ENCODE data around the gene PABPC3.

PABPC3 gene

DNA sequence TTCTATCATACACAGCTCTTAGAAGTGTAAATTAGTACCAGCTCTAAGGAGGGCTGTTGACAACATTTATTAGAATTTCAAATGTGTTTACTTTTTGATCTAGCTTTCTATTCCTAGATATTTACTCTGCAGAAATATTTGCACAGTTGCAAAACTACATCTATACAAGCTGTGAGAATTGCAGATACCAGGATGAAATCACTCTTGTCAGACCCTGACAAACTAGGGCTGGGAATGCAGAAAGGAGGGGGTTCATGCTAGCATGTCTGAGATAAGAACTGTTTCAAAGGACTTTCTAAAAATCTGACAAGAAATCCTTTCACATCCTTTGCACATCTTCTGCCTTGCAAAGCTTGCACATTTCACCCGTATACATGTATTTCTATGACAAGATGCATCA, 11.8 kb upstream of the PABPC3 start:
- no peaks in the 10 kb centered on the region for H3K4me1 ChIP-seq (ENCODE audit: insufficient read depth, low read length)
- H2AFZ ChIP-seq (ENCODE audit: low read depth, low read length), result no peak overlapping the region
- H3K79me2 ChIP-seq (ENCODE audit: insufficient read depth, low read length), result no peaks in the 10 kb centered on the region
- H3K27ac ChIP-seq (ENCODE audit: low read length), result no peak overlapping the region
- no peak overlapping the region for H3K9ac ChIP-seq (ENCODE audit: low read depth, low read length)
- no peak overlapping the region for H3K4me2 ChIP-seq (ENCODE audit: insufficient read depth, low read length)
- no peaks in the 10 kb centered on the region for H3K9me3 ChIP-seq (ENCODE audit: insufficient read depth, low read length, severe bottlenecking)
- no peaks in the 10 kb centered on the region for H4K20me1 ChIP-seq (ENCODE audit: insufficient read depth, low read length)
- TF ChIP-seq, protein P1, sequence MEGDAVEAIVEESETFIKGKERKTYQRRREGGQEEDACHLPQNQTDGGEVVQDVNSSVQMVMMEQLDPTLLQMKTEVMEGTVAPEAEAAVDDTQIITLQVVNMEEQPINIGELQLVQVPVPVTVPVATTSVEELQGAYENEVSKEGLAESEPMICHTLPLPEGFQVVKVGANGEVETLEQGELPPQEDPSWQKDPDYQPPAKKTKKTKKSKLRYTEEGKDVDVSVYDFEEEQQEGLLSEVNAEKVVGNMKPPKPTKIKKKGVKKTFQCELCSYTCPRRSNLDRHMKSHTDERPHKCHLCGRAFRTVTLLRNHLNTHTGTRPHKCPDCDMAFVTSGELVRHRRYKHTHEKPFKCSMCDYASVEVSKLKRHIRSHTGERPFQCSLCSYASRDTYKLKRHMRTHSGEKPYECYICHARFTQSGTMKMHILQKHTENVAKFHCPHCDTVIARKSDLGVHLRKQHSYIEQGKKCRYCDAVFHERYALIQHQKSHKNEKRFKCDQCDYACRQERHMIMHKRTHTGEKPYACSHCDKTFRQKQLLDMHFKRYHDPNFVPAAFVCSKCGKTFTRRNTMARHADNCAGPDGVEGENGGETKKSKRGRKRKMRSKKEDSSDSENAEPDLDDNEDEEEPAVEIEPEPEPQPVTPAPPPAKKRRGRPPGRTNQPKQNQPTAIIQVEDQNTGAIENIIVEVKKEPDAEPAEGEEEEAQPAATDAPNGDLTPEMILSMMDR (IDR thresholded peaks at IDR 0.05; ENCODE audit: borderline replicate concordance, extremely low read depth, low read length, poor library complexity, severe bottlenecking), result no peak
- no peak for TF ChIP-seq EZH2 (IDR thresholded peaks at IDR 0.05; ENCODE audit: borderline replicate concordance, low read depth, low read length, severe bottlenecking)
- H3K4me3 ChIP-seq (ENCODE audit: low read depth in 1 of 2, low read length in 2 of 2), result no peak overlapping the region
- DNase-seq (no peak), ATAC-seq (ENCODE audit: insufficient read depth, low read depth) (no peak)
- H3K36me3 ChIP-seq (ENCODE audit: insufficient read depth, low read length), result no peaks in the 10 kb centered on the region
- H3K27me3 ChIP-seq (ENCODE audit: insufficient read depth, low read length, poor library complexity), result peaks cover 8% of the 10 kb centered on the region

DNA sequence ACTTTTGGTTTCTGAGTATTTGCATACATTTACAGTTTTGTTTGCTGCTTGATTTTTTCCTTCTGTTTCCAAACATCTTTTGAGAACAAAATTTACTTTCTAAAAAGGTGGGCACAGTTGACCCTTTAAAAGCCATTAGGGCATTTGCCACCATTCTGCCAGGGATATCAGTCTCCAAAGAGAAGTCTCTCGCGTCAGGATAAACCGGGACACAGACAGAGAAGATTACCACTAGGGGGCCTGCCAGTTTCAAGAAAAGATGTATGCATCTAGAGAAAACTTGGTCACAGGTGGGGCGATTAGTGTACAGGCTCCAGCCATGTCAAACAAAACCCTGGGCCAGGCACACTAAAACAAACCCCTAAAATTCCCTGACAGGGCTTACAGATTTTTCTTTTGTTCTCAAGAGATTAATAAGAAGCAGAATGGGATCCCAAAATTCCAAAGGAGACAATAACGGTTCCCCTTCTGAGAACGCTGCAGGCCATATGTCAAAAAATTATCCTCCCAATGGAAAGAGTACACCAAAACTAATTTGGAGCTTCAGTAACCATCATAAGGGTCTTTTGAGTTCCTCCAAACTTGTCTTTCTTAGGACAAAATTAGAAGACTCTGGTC, 10.7 kb upstream of the PABPC3 start:
- peak; percentile 8 for DNase-seq
- no peak; the same call in 2 of the 3 replicates for ATAC-seq (ENCODE audit: insufficient read depth, low read depth)

DNA sequence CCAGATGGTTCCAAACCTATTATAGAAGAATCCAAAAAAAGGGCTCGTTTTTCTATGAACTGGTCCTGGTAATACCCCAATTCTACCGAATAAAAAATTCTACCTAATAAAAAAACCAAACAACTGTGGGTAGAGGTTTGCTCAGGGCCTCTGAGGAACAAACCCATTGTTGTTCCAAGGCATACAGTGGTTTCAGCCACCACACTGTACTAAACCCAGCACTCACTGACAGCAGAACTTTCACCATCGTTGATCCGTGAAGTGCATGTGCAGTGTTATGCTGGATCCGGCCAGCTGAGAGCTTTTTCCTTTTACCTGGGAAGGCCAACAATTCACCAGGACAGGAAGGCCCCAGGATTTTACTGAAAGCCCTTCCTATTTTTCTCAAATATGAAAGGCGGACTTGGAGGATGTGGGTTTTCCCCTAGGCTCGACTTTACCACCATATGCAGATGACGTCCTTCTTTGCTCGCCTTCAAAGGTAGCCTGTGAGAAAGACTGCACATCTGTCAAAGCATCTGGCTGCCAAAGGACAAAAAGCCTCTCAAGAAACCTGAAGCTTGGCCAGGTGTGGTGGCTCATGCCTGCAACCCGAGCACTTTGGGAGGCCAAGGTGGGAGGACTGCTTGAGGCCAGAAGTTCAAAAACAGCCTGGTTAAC, 7.2 kb upstream of the PABPC3 start:
- TF ChIP-seq, protein P1 (IDR thresholded peaks at IDR 0.05; ENCODE audit: borderline replicate concordance, extremely low read depth, low read length, poor library complexity, severe bottlenecking), result no peak
- TF ChIP-seq EZH2 (IDR thresholded peaks at IDR 0.05; ENCODE audit: borderline replicate concordance, low read depth, low read length, severe bottlenecking), result no peak
- H3K27ac ChIP-seq (ENCODE audit: low read length), result no peak overlapping the region
- no peak overlapping the region for H3K4me2 ChIP-seq (ENCODE audit: insufficient read depth, low read length)
- H3K27me3 ChIP-seq (ENCODE audit: insufficient read depth, low read length, poor library complexity), result peaks cover 5% of the 10 kb centered on the region
- no peak overlapping the region for H3K9ac ChIP-seq (ENCODE audit: low read depth, low read length)
- H3K9me3 ChIP-seq (ENCODE audit: insufficient read depth, low read length, severe bottlenecking), result no peaks in the 10 kb centered on the region
- DNase-seq (no peak), ATAC-seq (ENCODE audit: insufficient read depth, low read depth) (no peak)
- no peaks in the 10 kb centered on the region for H3K36me3 ChIP-seq (ENCODE audit: insufficient read depth, low read length)
- H3K4me1 ChIP-seq (ENCODE audit: insufficient read depth, low read length), result no peaks in the 10 kb centered on the region
- H2AFZ ChIP-seq (ENCODE audit: low read depth, low read length), result no peak overlapping the region
- no peaks in the 10 kb centered on the region for H3K79me2 ChIP-seq (ENCODE audit: insufficient read depth, low read length)
- H4K20me1 ChIP-seq (ENCODE audit: insufficient read depth, low read length), result no peaks in the 10 kb centered on the region
- H3K4me3 ChIP-seq (ENCODE audit: low read depth in 1 of 2, low read length in 2 of 2), result no peak overlapping the region

More for the DNA sequence above, 10.7 kb upstream of the PABPC3 start:
- no peaks in the 10 kb centered on the region for H3K4me1 ChIP-seq (ENCODE audit: insufficient read depth, low read length)
- no peak overlapping the region for H3K27ac ChIP-seq (ENCODE audit: low read length)
- H3K4me3 ChIP-seq (ENCODE audit: low read depth in 1 of 2, low read length in 2 of 2), result no peak overlapping the region
- no peak overlapping the region for H3K9ac ChIP-seq (ENCODE audit: low read depth, low read length)
- no peaks in the 10 kb centered on the region for H4K20me1 ChIP-seq (ENCODE audit: insufficient read depth, low read length)
- peaks cover 8% of the 10 kb centered on the region for H3K27me3 ChIP-seq (ENCODE audit: insufficient read depth, low read length, poor library complexity)
- no peaks in the 10 kb centered on the region for H3K36me3 ChIP-seq (ENCODE audit: insufficient read depth, low read length)
- TF ChIP-seq, protein P1 (IDR thresholded peaks at IDR 0.05; ENCODE audit: borderline replicate concordance, extremely low read depth, low read length, poor library complexity, severe bottlenecking), result peak; percentile 58
- no peak for TF ChIP-seq EZH2 (IDR thresholded peaks at IDR 0.05; ENCODE audit: borderline replicate concordance, low read depth, low read length, severe bottlenecking)
- no peaks in the 10 kb centered on the region for H3K9me3 ChIP-seq (ENCODE audit: insufficient read depth, low read length, severe bottlenecking)
- H3K79me2 ChIP-seq (ENCODE audit: insufficient read depth, low read length), result no peaks in the 10 kb centered on the region
- no peak overlapping the region for H3K4me2 ChIP-seq (ENCODE audit: insufficient read depth, low read length)
- H2AFZ ChIP-seq (ENCODE audit: low read depth, low read length), result no peak overlapping the region
